H9 (cell line): ENCODE data around the gene RBKS. TPM values are rescaled to one million over a fixed set of nuclear protein-coding genes. Genes with fewer than 3 reads are reported as not detected.

Experiments
- DNase-seq: peaks from one replicate; pipeline ENCODE4 v3.0.0-alpha.2; 2017
- H2AFZ ChIP-seq: one replicate; pipeline ENCODE4 v1.6.1; 2013; ENCODE audit warnings: mild to moderate bottlenecking, low read length, control low read depth, moderate library complexity
- H2AK5ac ChIP-seq: 2 replicates; pipeline ENCODE4 v1.6.1; 2013; ENCODE audit warnings: low read length, control low read depth, mixed read lengths; ENCODE audit not compliant: insufficient read length
- H2BK120ac ChIP-seq: one replicate; pipeline ENCODE4 v1.6.1; 2013; ENCODE audit warnings: low read depth, mild to moderate bottlenecking, low read length, control low read depth, inconsistent platforms; ENCODE audit not compliant: poor library complexity, severe bottlenecking
- H2BK12ac ChIP-seq: 2 replicates; pipeline ENCODE4 v1.6.1; 2013; ENCODE audit warnings: low read length, control low read depth, mixed read lengths, low read depth; ENCODE audit not compliant: insufficient read length
- H2BK15ac ChIP-seq: 2 replicates; pipeline ENCODE4 v1.6.1; 2013; ENCODE audit warnings: low read depth, low read length, control low read depth
- H2BK20ac ChIP-seq: one replicate; pipeline ENCODE4 v1.6.1; 2013; ENCODE audit warnings: low read depth, mild to moderate bottlenecking, low read length, control low read depth, inconsistent platforms; ENCODE audit not compliant: poor library complexity, severe bottlenecking
- H2BK5ac ChIP-seq: 2 replicates; pipeline ENCODE4 v1.6.1; 2013; ENCODE audit warnings: low read length, control low read depth, mixed read lengths; ENCODE audit not compliant: insufficient read length
- H3K14ac ChIP-seq: 2 replicates; pipeline ENCODE4 v1.6.1; 2013; ENCODE audit warnings: low read length, control low read depth; ENCODE audit not compliant: insufficient read depth
- H3K18ac ChIP-seq: 2 replicates; pipeline ENCODE4 v1.6.1; 2013; ENCODE audit warnings: low read depth, mild to moderate bottlenecking, mixed read lengths, low read length, control low read depth; ENCODE audit not compliant: insufficient read length
- H3K23ac ChIP-seq: 2 replicates; pipeline ENCODE4 v1.6.1; 2013; ENCODE audit warnings: low read length, control low read depth, mixed read lengths, low read depth; ENCODE audit not compliant: insufficient read length
- H3K23me2 ChIP-seq: 2 replicates; pipeline ENCODE4 v1.6.1; 2013; ENCODE audit warnings: low read depth, mild to moderate bottlenecking, mixed read lengths, low read length, control low read depth; ENCODE audit not compliant: insufficient read length, poor library complexity, severe bottlenecking
- H3K27ac ChIP-seq: 2 replicates; pipeline ENCODE4 v1.5.1; 2013; ENCODE audit warnings: low read length, control low read depth, mixed read lengths, low read depth; ENCODE audit not compliant: insufficient read length
- H3K27me3 ChIP-seq: 2 replicates; pipeline ENCODE4 v1.6.1; 2013; ENCODE audit warnings: low read length, control low read depth, inconsistent platforms; ENCODE audit not compliant: insufficient read depth
- H3K4ac ChIP-seq: 2 replicates; pipeline ENCODE4 v1.6.1; 2013; ENCODE audit warnings: low read depth, mild to moderate bottlenecking, control low read depth, inconsistent platforms, low read length, moderate library complexity
- H3K4me1 ChIP-seq: 2 replicates; pipeline ENCODE4 v1.6.1; 2013; ENCODE audit warnings: low read length, control low read depth, inconsistent platforms; ENCODE audit not compliant: insufficient read depth
- H3K4me2 ChIP-seq: 2 replicates; pipeline ENCODE4 v1.6.1; 2013; ENCODE audit warnings: low read length, control low read depth, mixed read lengths; ENCODE audit not compliant: insufficient read length, insufficient read depth
- H3K56ac ChIP-seq: 2 replicates; pipeline ENCODE4 v1.6.1; 2013; ENCODE audit warnings: low read depth, mild to moderate bottlenecking, mixed read lengths, low read length, control low read depth; ENCODE audit not compliant: insufficient read length
- H3K79me1 ChIP-seq: 2 replicates; pipeline ENCODE4 v1.6.1; 2013; ENCODE audit warnings: low read depth, mild to moderate bottlenecking, moderate library complexity, low read length, control low read depth, inconsistent platforms; ENCODE audit not compliant: insufficient read depth, poor library complexity, severe bottlenecking
- H3K79me2 ChIP-seq: 2 replicates; pipeline ENCODE4 v1.6.1; 2013; ENCODE audit warnings: low read length, control low read depth, inconsistent platforms; ENCODE audit not compliant: insufficient read depth
- H3K9ac ChIP-seq: 2 replicates; pipeline ENCODE4 v1.6.1; 2013; ENCODE audit warnings: low read length, control low read depth, mixed read lengths; ENCODE audit not compliant: insufficient read length; ENCODE audit errors: extremely low read depth
- H3K9me3 ChIP-seq: one replicate; pipeline ENCODE4 v1.6.1; 2013; ENCODE audit warnings: low read depth, low read length, inconsistent platforms; ENCODE audit not compliant: control insufficient read depth
- H3T11ph ChIP-seq: one replicate; pipeline ENCODE4 v1.6.1; 2013; ENCODE audit warnings: mild to moderate bottlenecking, low read length, control low read depth, inconsistent platforms
- H4K20me1 ChIP-seq: one replicate; pipeline ENCODE4 v1.6.1; 2013; ENCODE audit not compliant: control insufficient read depth, insufficient read length, insufficient read depth
- H4K5ac ChIP-seq: 2 replicates; pipeline ENCODE4 v1.6.1; 2013; ENCODE audit warnings: low read depth, mild to moderate bottlenecking, mixed read lengths, low read length, control low read depth; ENCODE audit not compliant: insufficient read length
- H4K8ac ChIP-seq: replicated peaks from 2 replicates; pipeline ENCODE4 v1.6.1; 2013; ENCODE audit warnings: low read length, control low read depth, mixed read lengths, low read depth; ENCODE audit not compliant: insufficient read length
- H4K91ac ChIP-seq: 2 replicates; pipeline ENCODE4 v1.6.1; 2013; ENCODE audit warnings: low read depth, mild to moderate bottlenecking, moderate library complexity, mixed read lengths, low read length, control low read depth; ENCODE audit not compliant: insufficient read length
- H3K27ac Mint-ChIP-seq, 3 experiments: 2 replicates in 2 of 3; 3 replicates in 1 of 3; pipeline ENCODE4 v1.8.0; 2020 to 2021; ENCODE audit warnings: mixed read lengths in 3 of 3, mild to moderate bottlenecking in 1 of 3, moderate library complexity in 1 of 3
- H3K27me3 Mint-ChIP-seq: 2 replicates; pipeline ENCODE4 v1.8.0; 2021; ENCODE audit warnings: low read depth, mild to moderate bottlenecking, moderate library complexity, mixed read lengths
- H3K36me3 Mint-ChIP-seq, 3 experiments: 2 replicates in 2 of 3; 3 replicates in 1 of 3; pipeline ENCODE4 v1.8.0; 2020 to 2021; ENCODE audit warnings: low read depth in 3 of 3, mixed read lengths in 3 of 3; ENCODE audit not compliant: insufficient read depth in 1 of 3
- H3K4me1 Mint-ChIP-seq, 2 experiments: 2 replicates each; pipeline ENCODE4 v1.8.0; 2020; ENCODE audit warnings: mixed read lengths in 2 of 2
- H3K4me3 Mint-ChIP-seq, 2 experiments: 2 replicates in 1 of 2; 3 replicates in 1 of 2; pipeline ENCODE4 v1.8.0; 2020 to 2021; ENCODE audit warnings: mild to moderate bottlenecking in 2 of 2, mixed read lengths in 2 of 2, moderate library complexity in 1 of 2
- H3K9me3 Mint-ChIP-seq, 2 experiments: 2 replicates in 1 of 2; 3 replicates in 1 of 2; pipeline ENCODE4 v1.8.0; 2020; ENCODE audit warnings: mild to moderate bottlenecking in 2 of 2, mixed read lengths in 2 of 2, moderate library complexity in 1 of 2
- CTCF ChIP-seq: fragments of 200-600 bp; sonication (generic); conservative IDR thresholded peaks from 3 replicates; pipeline ENCODE4 v1.8.0; 2021; ENCODE audit warnings: antibody characterized with exemption, mild to moderate bottlenecking
- WGBS: extraction: QIAGEN DNeasy Blood & Tissue Kit; methylation state at CpG from one replicate; pipeline ENCODE4 v1.1.7; 2013; ENCODE audit warnings: missing lambda C conversion rate, low lambda C conversion rate, mixed read lengths; ENCODE audit not compliant: insufficient read length; ENCODE audit errors: extremely low coverage; 5-methylcytosine and 5-hydroxymethylcytosine counted together
- total RNA-seq: library from RNA; stranded (reverse); gene quantifications from 2 replicates; pipeline ENCODE4 v1.2.1, GENCODE V29; 2021

Gene RBKS
- total RNA-seq, 1 experiment from 2014 or later = 2.3 TPM

DNA sequence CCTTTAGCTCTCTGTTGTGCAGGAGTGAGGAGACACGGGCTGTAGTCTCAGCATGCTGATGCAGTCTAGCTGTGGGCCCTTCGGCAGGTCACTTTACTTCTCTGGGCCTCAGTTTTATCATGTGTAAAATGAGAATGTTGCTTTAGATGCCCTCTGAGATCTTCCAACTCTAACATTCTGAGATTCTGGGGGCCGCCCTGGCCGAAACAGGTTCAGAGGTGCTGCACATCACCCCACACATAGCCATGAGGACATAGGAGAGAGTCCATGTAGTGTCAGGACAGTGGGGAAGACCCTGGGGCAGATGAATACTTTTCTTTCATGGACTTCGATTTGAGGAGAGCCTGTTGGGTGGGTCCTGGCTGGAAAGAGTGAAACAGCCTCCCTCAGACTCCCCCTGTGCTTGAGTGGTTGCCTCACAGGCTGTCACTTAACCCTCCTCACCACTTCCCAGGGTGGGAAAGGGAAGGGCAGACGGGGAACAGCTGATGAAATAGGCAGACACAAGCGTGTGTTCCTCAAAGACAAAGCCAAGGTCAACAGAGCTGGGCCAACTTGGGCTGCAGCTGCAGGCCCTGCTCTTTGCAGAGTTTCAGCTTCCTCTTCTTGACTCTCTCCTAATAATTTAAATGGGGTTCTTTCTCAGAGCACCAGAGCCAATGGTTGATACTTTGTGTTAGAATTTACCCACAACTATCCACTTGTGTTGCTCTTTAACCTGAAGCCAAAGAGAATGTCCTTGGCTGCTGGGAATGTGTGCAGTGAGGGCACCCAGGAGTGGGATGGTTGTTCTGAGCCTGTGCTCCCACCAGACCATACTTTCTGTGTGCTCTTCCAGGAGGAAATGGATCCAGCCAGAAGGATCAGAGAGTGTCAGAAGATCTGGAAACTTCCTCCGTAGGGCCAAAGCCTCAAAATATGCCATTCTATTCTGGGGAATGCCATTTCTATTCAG, 133.4 kb downstream of the RBKS start:
- Histone ChIP-seq H3K79me2 (no peaks in the 10 kb centered on the region), H2AK5ac (no peak overlapping the region), H2BK12ac (no peak overlapping the region), H4K5ac (no peak overlapping the region), H2BK20ac (no peak overlapping the region), H3K79me1 (no peaks in the 10 kb centered on the region), H2BK120ac (no peak overlapping the region), H3K4me1 (no peaks in the 10 kb centered on the region), H3K14ac (no peak overlapping the region), H3K56ac (no peak overlapping the region), H2BK5ac (no peak overlapping the region), H3K4me2 (no peak overlapping the region), H3K9me3 (no peaks in the 10 kb centered on the region), H3K27me3 (no peaks in the 10 kb centered on the region), H4K8ac (no peak overlapping the region), H3K4ac (no peak overlapping the region), H3T11ph (no peak overlapping the region), H4K20me1 (no peaks in the 10 kb centered on the region), H3K18ac (no peak overlapping the region), H4K91ac (no peak overlapping the region), H3K9ac (no peak overlapping the region), H2AFZ (no peak overlapping the region), H2BK15ac (no peak overlapping the region), H3K23me2 (peaks cover 9% of the 10 kb centered on the region), H3K27ac (no peak overlapping the region), H3K23ac (no peak overlapping the region)
- no peak for DNase-seq
- Mint-ChIP-seq H3K36me3 (peaks cover 0 to 3% (median 0%) of the 10 kb centered on the region in 3 experiments; a peak in 3 of 7 replicates), H3K27me3 (no peaks in the 10 kb centered on the region; the same call in 1 of the 2 replicates), H3K4me3 (no peak overlapping the region), H3K27ac (peak overlapping the region in 1 of 3 experiments; percentile 52; a peak in 2 of 7 replicates), H3K9me3 (no peaks in the 10 kb centered on the region; a peak in 1 of 5 replicates), H3K4me1 (peaks cover 26% of the 10 kb centered on the region in 2 experiments)
- no peak for TF ChIP-seq CTCF
- WGBS = no CpG with 5 or more reads among the region's 8 CpGs
